ENCODE measurements around the gene HNRNPM. TPM values are rescaled to one million over a fixed set of nuclear protein-coding genes. Genes with fewer than 3 reads are reported as not detected.

The HNRNPM gene
- total RNA-seq, 2 donors from 2014 or later, result 102 to 126 TPM

GRCh38 chr19:8453616-8454015, 8.8 kb downstream of the HNRNPM start:
- intact Hi-C loops (cut with DNase I), result loop anchor here in 1 of 2 donors (10.0 kb wide), 1 partner anchor 99 kb away; no protein-coding TSS in a partner anchor
- DNase-seq, result no peak
- no peak for ATAC-seq

DNA sequence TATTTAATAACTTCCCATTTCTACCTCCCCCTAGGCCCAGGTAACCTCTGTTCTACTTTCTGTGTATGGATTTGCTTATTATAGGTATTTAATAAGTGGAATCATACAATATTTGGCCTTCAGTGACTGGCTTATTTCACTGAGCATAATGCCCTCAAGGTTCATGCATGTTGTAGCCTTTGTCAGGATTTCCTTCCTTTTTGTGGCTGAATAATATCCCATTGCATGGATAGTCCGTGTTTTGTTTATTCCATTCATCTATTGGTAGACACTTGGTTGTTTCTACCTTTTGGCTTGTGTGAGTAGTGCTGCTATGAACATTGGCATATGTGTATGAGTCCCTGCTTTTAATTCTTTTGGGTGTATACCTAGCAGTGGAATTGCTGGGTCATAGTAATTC, 9.4 kb downstream of the HNRNPM start:
- ATAC-seq, result no peak
- intact Hi-C loops (cut with DNase I), result loop anchor here in 1 of 2 donors (10.0 kb wide), 1 partner anchor 99 kb away; no protein-coding TSS in a partner anchor
- no peak for DNase-seq

GRCh38 chr19:8455018-8455417, 10.2 kb downstream of the HNRNPM start:
- intact Hi-C loops (cut with DNase I), result loop anchor here in 1 of 2 donors (10.0 kb wide), 1 partner anchor 100 kb away; no protein-coding TSS in a partner anchor
- DNase-seq (no peak), ATAC-seq (no peak)

- DNase-seq (no peak), ATAC-seq (peak; percentile 23 to 32)
- intact Hi-C loops (cut with DNase I), result loop anchor here in 1 of 2 donors (10.0 kb wide), 1 partner anchor 101 kb away; no protein-coding TSS in a partner anchor
Observed at GRCh38 chr19:8456064-8456463, 11.3 kb downstream of the HNRNPM start.

- intact Hi-C loops (cut with DNase I), result loop anchor here in 1 of 2 donors (10.0 kb wide), 1 partner anchor 102 kb away; no protein-coding TSS in a partner anchor
- DNase-seq (no peak), ATAC-seq (no peak)
Observed at GRCh38 chr19:8457209-8457608, 12.4 kb downstream of the HNRNPM start.

DNA sequence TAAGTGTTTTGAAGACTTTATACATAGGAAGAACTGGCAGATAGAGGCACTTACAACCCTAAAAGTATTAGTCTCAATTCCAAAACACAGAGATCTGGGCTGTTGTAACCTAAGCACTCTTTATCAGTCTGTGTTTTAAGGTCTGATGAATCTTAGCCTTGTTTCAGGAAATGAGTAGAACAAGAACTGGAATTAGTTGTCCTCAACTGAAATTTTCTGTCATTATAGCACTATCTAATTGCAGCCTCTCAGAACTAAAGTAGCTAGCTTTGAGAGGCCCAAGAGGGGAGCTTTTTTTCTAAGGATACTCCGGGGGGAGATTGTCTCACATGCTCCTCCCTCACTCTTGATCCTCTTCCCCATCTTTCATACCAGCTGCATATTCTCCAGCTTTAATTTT, 13.1 kb downstream of the HNRNPM start:
- ATAC-seq (no peak), DNase-seq (no peak)
- intact Hi-C loops (cut with DNase I), result loop anchor here in 1 of 2 donors (10.0 kb wide), 1 partner anchor 103 kb away; no protein-coding TSS in a partner anchor

DNA sequence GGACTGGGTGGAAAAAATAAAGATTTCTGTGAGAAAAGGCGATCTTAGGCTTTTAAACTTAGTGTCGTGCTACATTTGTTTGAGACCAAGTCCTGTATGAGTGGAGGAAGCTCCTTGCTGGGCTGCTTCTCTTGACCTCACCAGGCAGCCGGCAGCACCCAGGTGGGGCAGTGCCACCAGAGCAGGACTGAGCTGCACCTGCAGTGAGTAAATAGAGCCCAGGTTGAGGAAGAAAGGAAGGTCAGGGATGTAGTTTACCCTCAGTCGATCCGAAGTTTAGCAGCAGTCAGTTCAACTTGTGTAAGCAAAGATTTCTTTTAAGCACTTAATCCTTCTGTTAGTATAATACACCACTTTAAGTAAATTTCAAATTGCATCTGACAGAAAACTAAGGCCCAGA, 13.6 kb downstream of the HNRNPM start:
- ATAC-seq, result no peak
- no peak for DNase-seq
- intact Hi-C loops (cut with DNase I), result loop anchor here in 1 of 2 donors (10.0 kb wide), 1 partner anchor 104 kb away; no protein-coding TSS in a partner anchor

GRCh38 chr19:8459095-8459494, 14.3 kb downstream of the HNRNPM start:
- intact Hi-C loops (cut with DNase I), result loop anchor here in 1 of 2 donors (10.0 kb wide), 1 partner anchor 104 kb away; no protein-coding TSS in a partner anchor
- ATAC-seq (peak in 1 of 2 donors; percentile 18), DNase-seq (no peak)

DNA sequence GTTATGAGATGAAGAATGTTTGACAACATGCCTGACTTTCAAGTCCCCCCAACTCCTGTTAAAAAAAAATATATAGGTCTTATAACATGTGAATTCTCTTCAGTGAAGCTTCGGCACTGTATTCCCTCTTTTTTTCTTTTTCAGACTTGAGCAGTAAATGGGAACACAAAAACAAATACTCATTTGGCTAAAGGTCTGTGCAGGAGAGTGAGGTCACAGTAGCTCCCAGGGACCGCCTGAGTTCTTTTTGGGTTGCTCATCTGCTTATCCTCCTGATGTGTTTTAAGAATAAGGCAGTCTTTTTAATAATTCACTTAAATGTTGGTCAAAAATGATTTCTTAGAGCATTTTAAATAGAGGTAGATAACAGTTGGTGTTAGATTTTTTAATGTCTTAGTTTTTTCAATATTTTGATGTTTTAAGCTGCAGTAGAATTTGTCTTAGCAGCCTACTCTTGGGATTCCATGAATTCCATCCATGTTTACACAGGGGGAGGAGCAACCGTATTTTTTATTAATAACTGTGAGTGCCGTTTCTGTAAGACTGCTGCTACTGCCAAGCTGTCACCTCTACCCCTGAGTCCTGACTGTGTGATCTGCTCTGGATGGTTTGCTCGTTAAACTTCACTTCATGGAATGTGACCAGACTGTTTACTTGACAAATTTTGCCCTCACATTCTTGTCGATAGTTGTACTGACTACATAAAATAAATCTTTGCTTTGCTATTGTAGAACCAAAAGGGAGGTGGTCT, 14.9 kb downstream of the HNRNPM start:
- peak; percentile 62 to 78 for ATAC-seq
- intact Hi-C loops (cut with DNase I), result loop anchor here in 1 of 2 donors (5.0 to 10.0 kb wide), 2 partner anchors 37 to 105 kb away; no protein-coding TSS in a partner anchor
- DNase-seq, result no peak

DNA sequence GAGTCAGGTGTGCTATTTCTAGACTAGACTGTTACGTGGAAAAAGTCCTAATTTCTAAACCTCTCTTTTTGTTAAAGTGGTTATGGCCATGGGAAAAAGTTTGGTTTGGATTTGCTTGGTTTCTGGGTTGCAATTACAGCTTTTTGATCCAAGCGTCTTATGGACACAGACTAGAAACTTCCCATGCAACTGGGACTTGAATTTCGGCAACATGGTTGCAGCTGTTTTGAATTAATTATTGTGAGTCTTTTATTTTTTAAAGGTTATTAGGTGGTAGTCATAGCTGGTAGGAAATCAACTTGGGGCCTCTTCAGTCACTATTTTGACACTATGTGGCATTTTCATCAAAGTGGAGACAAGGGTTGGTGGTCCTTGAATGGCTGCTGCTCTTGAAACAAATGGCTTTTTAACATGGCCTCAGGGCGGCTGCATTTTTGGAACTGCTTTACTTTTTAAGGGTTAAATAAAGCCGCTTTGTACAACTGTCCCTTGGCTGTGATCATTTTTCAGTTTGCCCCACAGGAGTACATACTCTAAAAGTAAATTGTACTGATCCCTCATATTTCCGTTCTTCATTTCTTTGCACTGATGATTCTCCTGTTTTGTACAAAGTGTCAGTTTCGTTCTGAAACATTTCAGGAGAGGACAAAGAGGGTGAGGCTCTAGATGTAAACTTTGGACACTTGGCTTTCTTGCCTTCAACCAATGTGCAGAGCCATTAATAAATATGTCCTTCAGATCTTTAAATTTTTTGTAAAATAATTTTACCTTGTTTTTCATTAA, 15.9 kb downstream of the HNRNPM start:
- no peak for ATAC-seq
- intact Hi-C loops (cut with DNase I), result loop anchor here in 1 of 2 donors (5.0 kb wide), 1 partner anchor 38 kb away; no protein-coding TSS in a partner anchor
- DNase-seq, result no peak

DNA sequence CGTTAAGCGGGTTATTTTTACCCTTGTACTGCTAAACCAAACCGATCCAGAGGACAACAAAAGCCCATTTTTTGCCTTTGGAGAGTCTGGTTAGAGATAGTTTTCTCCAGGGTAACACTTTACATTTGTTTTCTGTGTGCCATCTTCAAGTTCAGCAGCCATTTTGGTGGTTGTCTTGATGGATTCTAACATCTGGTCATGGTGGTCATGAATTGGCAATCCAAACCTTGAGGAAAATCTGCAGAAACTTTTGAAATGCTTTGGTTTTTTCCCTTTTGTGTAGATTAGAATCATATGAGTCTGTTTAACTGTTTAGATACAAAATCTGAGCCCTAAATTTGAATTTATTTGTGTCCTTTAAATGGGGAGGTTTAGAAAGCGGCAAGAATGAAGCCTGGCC, 16.6 kb downstream of the HNRNPM start:
- DNase-seq, result no peak
- intact Hi-C loops (cut with DNase I), result loop anchor here in 1 of 2 donors (5.0 kb wide), 1 partner anchor 39 kb away; no protein-coding TSS in a partner anchor
- no peak for ATAC-seq

DNA sequence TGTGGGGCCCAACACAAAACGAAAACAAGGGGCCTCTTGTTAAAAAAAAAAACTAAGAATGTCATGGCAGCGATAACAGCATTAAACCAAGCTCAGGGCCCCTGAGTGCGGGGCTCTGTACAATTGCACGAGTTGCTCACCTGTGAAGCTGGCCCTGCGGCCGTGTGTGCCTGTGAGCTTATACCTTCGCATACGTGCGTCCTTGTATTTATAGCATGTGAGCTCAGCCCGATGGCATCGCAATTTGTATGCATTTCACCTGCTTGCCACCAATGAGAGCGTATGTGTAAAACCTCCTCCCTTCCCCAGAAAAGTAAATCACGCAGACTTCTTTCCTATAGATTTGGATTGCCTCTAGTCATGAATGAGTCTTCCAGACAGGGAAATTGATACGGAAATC, 17.1 kb downstream of the HNRNPM start:
- intact Hi-C loops (cut with DNase I), result loop anchor here in 1 of 2 donors (5.0 kb wide), 1 partner anchor 40 kb away; no protein-coding TSS in a partner anchor
- no peak for ATAC-seq
- no peak for DNase-seq

DNA sequence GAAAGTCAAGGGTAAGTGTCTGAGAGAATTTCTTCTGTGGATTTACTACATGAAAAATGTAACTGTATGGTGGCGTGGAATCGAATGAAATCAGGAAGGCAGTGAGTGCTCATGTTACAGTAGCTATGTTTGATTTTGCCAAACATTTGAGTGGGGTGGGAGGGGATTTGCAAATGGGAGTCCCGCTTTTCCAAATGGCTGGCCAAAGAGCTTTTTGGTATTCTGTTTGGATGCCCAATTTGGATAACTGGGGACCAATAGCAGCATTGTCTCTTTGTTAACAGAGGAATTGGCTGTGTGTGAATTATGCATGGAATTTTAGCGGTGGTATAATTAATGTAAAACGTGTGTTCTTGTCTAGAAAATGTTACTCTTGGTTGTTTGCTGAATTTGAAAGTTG, 17.8 kb downstream of the HNRNPM start:
- DNase-seq, result no peak
- intact Hi-C loops (cut with DNase I), result loop anchor here in 1 of 2 donors (5.0 kb wide), 1 partner anchor 40 kb away; no protein-coding TSS in a partner anchor
- no peak for ATAC-seq

GRCh38 chr19:8463365-8463764, 18.6 kb downstream of the HNRNPM start:
- DNase-seq (no peak), ATAC-seq (no peak)
- intact Hi-C loops (cut with DNase I), result loop anchor here in 1 of 2 donors (5.0 kb wide), 1 partner anchor 41 kb away; no protein-coding TSS in a partner anchor

DNA sequence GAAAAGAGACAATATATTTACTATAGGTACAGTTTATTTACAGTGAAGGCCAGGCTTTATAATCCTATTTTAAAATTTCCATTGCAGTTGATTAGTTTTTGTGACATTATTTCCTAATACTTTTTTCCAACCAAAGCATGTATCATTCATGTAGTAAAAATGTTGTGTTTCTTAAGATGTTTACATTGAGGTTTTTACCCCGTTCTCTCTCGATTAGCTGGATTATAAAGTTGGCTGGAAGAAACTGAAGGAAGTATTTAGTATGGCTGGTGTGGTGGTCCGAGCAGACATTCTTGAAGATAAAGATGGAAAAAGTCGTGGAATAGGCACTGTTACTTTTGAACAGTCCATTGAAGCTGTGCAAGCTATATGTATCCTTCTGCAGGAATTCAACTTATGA, 21.2 kb downstream of the HNRNPM start:
- DNase-seq (no peak), ATAC-seq (no peak)
- intact Hi-C loops (cut with DNase I), result no loop called here

- no peak for ATAC-seq
- intact Hi-C loops (cut with DNase I), result no loop called here
- DNase-seq, result no peak
Observed at GRCh38 chr19:8468124-8468523, 23.3 kb downstream of the HNRNPM start.

DNA sequence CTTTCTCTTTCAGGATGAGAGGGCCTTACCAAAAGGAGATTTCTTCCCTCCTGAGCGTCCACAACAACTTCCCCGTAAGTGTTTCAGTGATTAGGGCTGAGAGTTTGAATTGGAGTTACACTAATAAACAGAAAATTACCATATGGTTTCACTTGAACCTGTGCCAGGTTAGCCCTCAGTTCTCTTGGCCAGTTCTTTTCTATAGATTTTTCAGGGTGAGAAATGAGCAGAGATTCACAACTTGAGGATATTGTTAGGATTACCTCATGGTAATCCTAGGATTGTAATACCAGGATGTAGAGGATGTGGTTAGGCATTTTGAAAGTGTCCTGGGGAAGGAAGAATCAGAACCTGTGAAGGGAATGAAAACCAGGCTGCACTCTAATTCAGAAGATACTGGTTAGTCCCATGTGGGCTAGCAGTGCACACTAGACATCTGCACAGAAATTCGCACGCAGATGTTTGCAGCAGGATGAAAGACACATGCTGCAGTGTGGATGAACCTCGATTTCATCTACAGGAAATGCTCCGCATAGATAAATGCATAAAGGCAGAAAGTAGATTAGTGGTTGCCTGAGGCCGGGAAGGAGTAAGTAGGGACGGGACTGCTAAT, 24.1 kb downstream of the HNRNPM start:
- no peak for ATAC-seq
- DNase-seq, result no peak
- intact Hi-C loops (cut with DNase I), result no loop called here

- DNase-seq (no peak), ATAC-seq (no peak)
- intact Hi-C loops (cut with DNase I), result no loop called here
Observed at GRCh38 chr19:8469613-8470368, 25.0 kb downstream of the HNRNPM start.

Measured in left cardiac atrium (tissue), 4 donors.